K562 (cell line): Measurements from ENCODE around the gene NAP1L4. TPM values are rescaled to one million over a fixed set of nuclear protein-coding genes. Genes with fewer than 3 reads are reported as not detected.

Experiments
- ATAC-seq: fragments of 200-7000 bp; cut with Tn5 transposase; 3 replicates; pipeline ENCODE4 v1.9.1; 2020; ENCODE audit warnings: moderate library complexity
- BruUV-seq: library from RNA; stranded (reverse); fragments of 400-500 nt; replicated peaks from 2 replicates; lab custom pipeline; 2021; lab: Mats Ljungman, UMichigan
- CTCF ChIA-PET: fragments of 300-600 bp; formaldehyde crosslinking; extraction: SDS; loops from one replicate; lab custom pipeline; 2021; ENCODE audit warnings: low intra/inter-chr PET ratio; lab: Yijun Ruan, JAX
- POLR2A ChIA-PET: fragments of 300-600, 350-650 bp; sonication (Branson Sonifier 250); formaldehyde crosslinking; extraction: SDS; loops from one replicate; lab custom pipeline; 2021; ENCODE audit warnings: antibody characterized with exemption, inconsistent platforms; lab: Yijun Ruan, JAX
- DNase-seq, 4 experiments: peaks; one replicate each; pipeline versions ENCODE4 v3.0.0 to v3.0.0-alpha.2; 2011 to 2018; ENCODE audit warnings: low spot score in 3 of 4, mixed read lengths in 3 of 4; ENCODE audit errors: extremely low read depth in 1 of 4
- FAIRE-seq: peaks from 2 replicates; lab custom pipeline; 2011; peaks lifted over from hg19 to GRCh38; lab: Jason Lieb, UNC
- H2AFZ ChIP-seq: 2 replicates; pipeline ENCODE4 v1.6.0; 2011; ENCODE audit warnings: low read depth, low read length, control low read depth, inconsistent platforms
- H3K27ac ChIP-seq: fragments of 200-600 bp; 3 replicates; pipeline ENCODE4 v1.8.0; 2011; ENCODE audit warnings: low read depth, mild to moderate bottlenecking, control low read depth, inconsistent platforms, low read length, moderate library complexity, mixed read lengths; ENCODE audit errors: extremely low read depth
- H3K27me3 ChIP-seq, 2 experiments: fragments of 300-600 bp in 1 of 2; 2 replicates in 1 of 2; 3 replicates in 1 of 2; pipeline versions ENCODE4 v1.6.0 to v1.8.0; 2011; ENCODE audit warnings: inconsistent platforms in 2 of 2, low read length in 2 of 2, mild to moderate bottlenecking in 1 of 2, mixed read lengths in 1 of 2, moderate library complexity in 1 of 2; ENCODE audit not compliant: control insufficient read depth in 2 of 2, insufficient read depth in 2 of 2
- H3K36me3 ChIP-seq: fragments of 300-600 bp; 3 replicates; pipeline ENCODE4 v1.8.0; 2011; ENCODE audit warnings: mild to moderate bottlenecking, low read length, inconsistent platforms; ENCODE audit not compliant: control insufficient read depth, insufficient read depth
- H3K4me1 ChIP-seq, 2 experiments: fragments of 200-600 bp in 1 of 2; replicated peaks in 1 of 2; 2 replicates in 1 of 2; 3 replicates in 1 of 2; pipeline versions ENCODE4 v1.5.1 to v1.8.0; 2011; ENCODE audit warnings: inconsistent platforms in 2 of 2, low read length in 2 of 2, mild to moderate bottlenecking in 1 of 2, mixed read lengths in 1 of 2, moderate library complexity in 1 of 2; ENCODE audit not compliant: control insufficient read depth in 2 of 2, insufficient read depth in 2 of 2
- H3K4me2 ChIP-seq: 2 replicates; pipeline ENCODE4 v1.6.1; 2011; ENCODE audit warnings: low read length, control low read depth, inconsistent platforms, mixed read lengths; ENCODE audit not compliant: insufficient read depth
- H3K4me3 ChIP-seq: fragments of 200-600 bp; sonication (generic), shearing (Covaris generic); 2 replicates; pipeline ENCODE4 v1.5.1; 2016; ENCODE audit warnings: control low read depth, inconsistent platforms
- H3K79me2 ChIP-seq: fragments of 200-600 bp; 3 replicates; pipeline ENCODE4 v1.8.0; 2011; ENCODE audit warnings: low read length, inconsistent platforms; ENCODE audit not compliant: control insufficient read depth, insufficient read depth
- H3K9ac ChIP-seq, 2 experiments: 2 replicates each; pipeline versions ENCODE4 v1.6.0 to v1.6.1; 2011; ENCODE audit warnings: low read depth in 2 of 2, low read length in 2 of 2, control low read depth in 1 of 2, inconsistent platforms in 1 of 2, mild to moderate bottlenecking in 1 of 2, mixed read lengths in 1 of 2; ENCODE audit not compliant: insufficient read depth in 1 of 2
- H3K9me1 ChIP-seq: one replicate; pipeline ENCODE4 v1.6.0; 2011; ENCODE audit warnings: inconsistent platforms, mild to moderate bottlenecking, low read length, moderate library complexity; ENCODE audit not compliant: control insufficient read depth, insufficient read depth
- H3K9me3 ChIP-seq: replicated peaks from 2 replicates; pipeline ENCODE4 v1.5.1; 2011; ENCODE audit warnings: low read depth, low read length, inconsistent platforms; ENCODE audit not compliant: control insufficient read depth, insufficient read depth
- H4K20me1 ChIP-seq: replicated peaks from 2 replicates; pipeline ENCODE4 v1.6.1; 2011; ENCODE audit warnings: low read length, inconsistent platforms, mixed read lengths; ENCODE audit not compliant: control insufficient read depth, insufficient read depth
- CBX3 ChIP-seq, 2 experiments: IDR thresholded peaks; 1 replicate in 1 of 2; 2 replicates in 1 of 2; pipeline ENCODE4 v1.6.1; 2012; ENCODE audit warnings: inconsistent platforms in 2 of 2, low read length in 2 of 2, borderline replicate concordance in 1 of 2, control low read depth in 1 of 2
- HMGN3 ChIP-seq: IDR thresholded peaks from 2 replicates; pipeline ENCODE4 v1.6.1; 2011; ENCODE audit warnings: borderline replicate concordance, low read depth, mild to moderate bottlenecking, mixed read lengths, low read length; ENCODE audit not compliant: insufficient read length; ENCODE audit errors: extremely low read depth
- MYNN ChIP-seq, 2 experiments: sonication (generic); formaldehyde crosslinking in 1 of 2; IDR thresholded peaks; 2 replicates each; pipeline versions ENCODE4 v1.5.0 to v1.6.1; 2016 to 2020; ENCODE audit warnings: antibody characterized with exemption in 1 of 2, missing genetic modification reagents in 1 of 2
- POLR2A ChIP-seq: fragments of 450-650 bp; conservative IDR thresholded peaks from 2 replicates; pipeline ENCODE4 v1.6.1; 2016
- POLR2G ChIP-seq: fragments of 200-400 bp; formaldehyde crosslinking; IDR thresholded peaks from 2 replicates; pipeline ENCODE4 v1.6.1; 2017; ENCODE audit warnings: low read depth, mild to moderate bottlenecking, antibody characterized with exemption, low read length, moderate library complexity
- RBM22 ChIP-seq: fragments of 200-400 bp; formaldehyde crosslinking; IDR thresholded peaks from 2 replicates; pipeline ENCODE4 v1.6.1; 2018; ENCODE audit warnings: low read length, low read depth; ENCODE audit not compliant: poor library complexity, severe bottlenecking
- USF1 ChIP-seq: sonication (generic); formaldehyde crosslinking; IDR thresholded peaks from 2 replicates; pipeline ENCODE4 v1.9.0; 2022; ENCODE audit warnings: mild to moderate bottlenecking, missing genetic modification reagents
- ZBTB11 ChIP-seq, 3 experiments: fragments of 200-800 bp in 1 of 3; fragments of 250-450 bp in 1 of 3; fragments of 450-650 bp in 1 of 3; sonication (Bioruptor Pico) in 1 of 3; sonication (Bioruptor generic) in 1 of 3; formaldehyde crosslinking in 1 of 3; IDR thresholded peaks; 2 replicates each; pipeline versions ENCODE4 v1.6.1 to v1.8.0; 2016 to 2022; ENCODE audit warnings: mild to moderate bottlenecking in 2 of 3, missing genetic modification characterization in 2 of 3, missing compliant biosample characterization in 1 of 3, moderate library complexity in 1 of 3
- WGBS: fragments of 100-300 bp; shearing (Covaris generic); methylation state at CpG from one replicate; pipeline ENCODE4 v1.1.6; 2016; ENCODE audit warnings: low coverage, mixed read lengths; ENCODE audit not compliant: insufficient coverage; ENCODE audit errors: missing lambda C conversion rate; 5-methylcytosine and 5-hydroxymethylcytosine counted together
- in situ Hi-C: fragments of 300-500 bp; cut with MboI; formaldehyde crosslinking; loops from 4 replicates; pipeline ENCODE4 v1.15.0; 2018; ENCODE audit warnings: inconsistent platforms, mixed read lengths
- intact Hi-C: fragments of 100-400 bp; cut with micrococcal nuclease; formaldehyde crosslinking; loops from 2 replicates; pipeline ENCODE4 v1.14.2; 2022
- polyA plus RNA-seq, 8 experiments: library from polyadenylated mRNA; depleted of rRNA in 4 of 8; stranded (reverse) in 5 of 8; unstranded in 3 of 8; fragments of >200 nt; fragmentation: Nextera tagmentation in 2 of 8; fragmentation: Illumina TruSeq in 1 of 8; extraction: Ambion mirVana in 2 of 8; extraction: Trizol in 1 of 8; gene quantifications; 2 replicates each; pipeline versions ENCODE4 v1.2.1 to v1.2.3, GENCODE V29; 2011 to 2014; ENCODE audit warnings: inconsistent platforms in 1 of 8, missing spikeins in 1 of 8
- total RNA-seq, 7 experiments: library from RNA; depleted of rRNA in 6 of 7; stranded (reverse); fragments of >200 nt in 6 of 7; fragmentation: Illumina TruSeq in 2 of 7; extraction: Trizol in 2 of 7; gene quantifications; 2 replicates each; pipeline versions ENCODE4 v1.2.1 to v1.2.3, GENCODE V29; 2011 to 2021; ENCODE audit warnings: low replicate concordance in 1 of 7
- TF ChIP-seq, protein P1 (sequence below), 2 experiments: IDR thresholded peaks in 1 of 2; conservative IDR thresholded peaks in 1 of 2; 2 replicates each; pipeline ENCODE4 v1.6.1; 2016; ENCODE audit warnings: low read depth in 2 of 2, mild to moderate bottlenecking in 1 of 2, missing compliant biosample characterization in 1 of 2, missing genetic modification characterization in 1 of 2, moderate library complexity in 1 of 2

Gene NAP1L4
- total and polyA plus RNA-seq, 9 of the 15 experiments (the other 6 are each of a cell fraction or from before 2014, with no cell fraction given) = 34.1 to 237 (median 179) TPM

DNA sequence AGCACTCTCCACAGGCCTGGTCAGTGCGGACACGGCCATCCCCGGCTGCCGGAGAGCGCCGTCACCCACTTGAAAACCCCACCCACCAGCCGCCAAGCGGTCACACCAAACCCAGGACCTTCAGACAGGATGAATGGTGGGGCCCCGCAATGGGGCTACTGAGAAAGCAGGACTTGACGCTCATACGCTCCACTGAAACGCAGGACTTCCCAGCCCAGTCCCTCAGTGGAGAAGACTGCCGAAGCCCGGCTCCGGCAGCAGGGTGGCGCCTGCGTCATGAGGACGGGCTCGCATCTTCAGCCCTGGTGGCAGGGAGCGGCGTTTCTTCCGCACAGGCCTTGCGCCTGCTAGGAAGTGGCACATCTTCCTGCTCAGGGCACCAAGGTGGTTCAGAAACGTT lies 47.6 kb downstream of the NAP1L4 start (continued):
- TF ChIP-seq ZBTB11 (CRISPR knock-in tag; IDR thresholded peaks at IDR 0.05) = no peak

- DNase-seq = no peak
- CTCF ChIA-PET = no interaction called here
Observed at GRCh38 chr11:2943711-2944118, 48.4 kb downstream of the NAP1L4 start.

More at GRCh38 chr11:2943711-2944118, 48.4 kb downstream of the NAP1L4 start:
- no peaks in the 10 kb centered on the region for H3K27me3 ChIP-seq
- H2AFZ ChIP-seq = no peak overlapping the region
- intact Hi-C loops = no loop called here
- no peak overlapping the region for H3K27ac ChIP-seq
- in situ Hi-C loops = no loop called here
- peaks cover 0 to 32% of the 10 kb centered on the region in 2 experiments; a peak in 2 of 5 replicates for H3K4me1 ChIP-seq
- H3K4me3 ChIP-seq = no peak overlapping the region
- H4K20me1 ChIP-seq = peaks cover 6% of the 10 kb centered on the region; the same call in 1 of the 2 replicates
- peaks cover 55% of the 10 kb centered on the region for H3K36me3 ChIP-seq
- BruUV-seq = no TSS peak
- no peak overlapping the region for H3K4me2 ChIP-seq
- WGBS = 77% methylated on average over 11 of the region's 12 CpGs
- H3K79me2 ChIP-seq = no peaks in the 10 kb centered on the region
- H3K9ac ChIP-seq = no peak overlapping the region; a peak in 1 of 4 replicates
- FAIRE-seq (no peak), ATAC-seq (peak; percentile 40)
- no peaks in the 10 kb centered on the region for H3K9me1 ChIP-seq
- H3K9me3 ChIP-seq = 0 out of 2 replicates have a peak, but pooled peaks cover 4% of the 10 kb centered on the region
- TF ChIP-seq, protein P1, sequence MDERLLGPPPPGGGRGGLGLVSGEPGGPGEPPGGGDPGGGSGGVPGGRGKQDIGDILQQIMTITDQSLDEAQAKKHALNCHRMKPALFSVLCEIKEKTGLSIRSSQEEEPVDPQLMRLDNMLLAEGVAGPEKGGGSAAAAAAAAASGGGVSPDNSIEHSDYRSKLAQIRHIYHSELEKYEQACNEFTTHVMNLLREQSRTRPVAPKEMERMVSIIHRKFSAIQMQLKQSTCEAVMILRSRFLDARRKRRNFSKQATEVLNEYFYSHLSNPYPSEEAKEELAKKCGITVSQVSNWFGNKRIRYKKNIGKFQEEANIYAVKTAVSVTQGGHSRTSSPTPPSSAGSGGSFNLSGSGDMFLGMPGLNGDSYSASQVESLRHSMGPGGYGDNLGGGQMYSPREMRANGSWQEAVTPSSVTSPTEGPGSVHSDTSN (CRISPR knock-in tag; IDR thresholded peaks at IDR 0.05; ENCODE audit: low read depth) = no peak
- TF ChIP-seq, protein P1 (tag; conservative IDR thresholded peaks at IDR 0.05; ENCODE audit: low read depth) = no peak
- TF ChIP-seq HMGN3 (peak; percentile 11), USF1 (CRISPR knock-in tag) (0 out of 2 replicates have a peak, but pooled peaks have one; percentile 13), POLR2A (peak; percentile 50), CBX3 (IDR thresholded peaks at IDR 0.05; ENCODE audit: borderline replicate concordance in 1 of 2, low read length in 2 of 2) (no peak), RBM22 (peak; percentile 68), POLR2G (peak; percentile 26; the same call in 1 of the 2 replicates), MYNN (IDR thresholded peaks at IDR 0.05) (peak; percentile 83), MYNN (CRISPR knock-in tag; IDR thresholded peaks at IDR 0.05) (no peak)
- POLR2A ChIA-PET = interaction anchor here (0.6 to 4.4 kb wide), 6 partner anchors 10 to 146 kb away, joined by 3 to 33 read pairs (median 6); partner anchors contain the start of gene PHLDA2
